ENCODE data around the gene HOXB5.
A peak's percentile ranks its signal among the peaks of the same experiment; 100 is the strongest.

HOXB5 gene

GRCh38 chr17:48609759-48610281 lies 16.2 kb upstream of the HOXB5 start:
- H3K27ac Mint-ChIP-seq: peak overlapping the region; percentile 100
- H3K36me3 Mint-ChIP-seq (ENCODE audit: low read depth): peaks cover 38% of the 10 kb centered on the region
- H3K4me3 Mint-ChIP-seq: peak overlapping the region; percentile 99
- peaks cover 51% of the 10 kb centered on the region for H3K4me1 Mint-ChIP-seq
- no peak for DNase-seq
- peaks cover 3% of the 10 kb centered on the region for H3K27me3 Mint-ChIP-seq (ENCODE audit: low read depth, poor library complexity)
- TF ChIP-seq CTCF (IDR thresholded peaks at IDR 0.05): no peak
- H3K9me3 Mint-ChIP-seq: no peaks in the 10 kb centered on the region

GRCh38 chr17:48609033-48609432 lies 15.5 kb upstream of the HOXB5 start:
- H3K4me3 Mint-ChIP-seq: peak overlapping the region; percentile 99
- no peaks in the 10 kb centered on the region for H3K9me3 Mint-ChIP-seq
- no peak for TF ChIP-seq CTCF (IDR thresholded peaks at IDR 0.05)
- peak overlapping the region; percentile 100 for H3K27ac Mint-ChIP-seq
- DNase-seq: no peak
- peaks cover 3% of the 10 kb centered on the region for H3K27me3 Mint-ChIP-seq (ENCODE audit: low read depth, poor library complexity)
- peaks cover 46% of the 10 kb centered on the region for H3K36me3 Mint-ChIP-seq (ENCODE audit: low read depth)
- H3K4me1 Mint-ChIP-seq: peaks cover 55% of the 10 kb centered on the region

- Mint-ChIP-seq H3K4me3 (peak overlapping the region; percentile 99), H3K27me3 (ENCODE audit: low read depth, poor library complexity) (peaks cover 3% of the 10 kb centered on the region), H3K27ac (peak overlapping the region; percentile 100), H3K36me3 (ENCODE audit: low read depth) (peaks cover 46% of the 10 kb centered on the region), H3K9me3 (no peaks in the 10 kb centered on the region), H3K4me1 (peaks cover 57% of the 10 kb centered on the region)
- no peak for TF ChIP-seq CTCF (IDR thresholded peaks at IDR 0.05)
- DNase-seq: no peak
Observed at GRCh38 chr17:48608494-48608834, 14.9 kb upstream of the HOXB5 start.

- H3K27me3 Mint-ChIP-seq (ENCODE audit: low read depth, poor library complexity): peaks cover 5% of the 10 kb centered on the region
- H3K27ac Mint-ChIP-seq: peak overlapping the region; percentile 100
Observed at GRCh38 chr17:48606892-48607614, 13.5 kb upstream of the HOXB5 start.

GRCh38 chr17:48605991-48606891 lies 12.7 kb upstream of the HOXB5 start:
- Mint-ChIP-seq H3K4me1 (peaks cover 61% of the 10 kb centered on the region), H3K27me3 (ENCODE audit: low read depth, poor library complexity) (peaks cover 5% of the 10 kb centered on the region), H3K9me3 (no peaks in the 10 kb centered on the region), H3K4me3 (peak overlapping the region; percentile 99), H3K36me3 (ENCODE audit: low read depth) (peaks cover 54% of the 10 kb centered on the region), H3K27ac (peak overlapping the region; percentile 100)
- TF ChIP-seq CTCF (IDR thresholded peaks at IDR 0.05): no peak
- no peak for DNase-seq

More at GRCh38 chr17:48606892-48607614, 13.5 kb upstream of the HOXB5 start:
- Mint-ChIP-seq H3K9me3 (no peaks in the 10 kb centered on the region), H3K4me1 (peaks cover 60% of the 10 kb centered on the region), H3K4me3 (peak overlapping the region; percentile 99), H3K36me3 (ENCODE audit: low read depth) (peaks cover 46% of the 10 kb centered on the region)
- no peak for DNase-seq
- TF ChIP-seq CTCF (IDR thresholded peaks at IDR 0.05): no peak
